Ishikawa (cell line): ENCODE measurements around the gene GOLGA6B.

Experiments used
- RAD21 ChIP-seq: IDR thresholded peaks from 2 replicates; pipeline ENCODE4 v1.6.1; 2012; ENCODE audit warnings: low read depth
- TAF1 ChIP-seq: IDR thresholded peaks from 2 replicates; pipeline ENCODE4 v1.6.1; 2012; ENCODE audit warnings: low read depth, mild to moderate bottlenecking
- YY1 ChIP-seq: IDR thresholded peaks from 2 replicates; pipeline ENCODE4 v1.6.1; 2012; ENCODE audit warnings: low read depth
- TF ChIP-seq, protein P1 (sequence below): IDR thresholded peaks from 2 replicates; pipeline ENCODE4 v1.6.1; 2012

DNA sequence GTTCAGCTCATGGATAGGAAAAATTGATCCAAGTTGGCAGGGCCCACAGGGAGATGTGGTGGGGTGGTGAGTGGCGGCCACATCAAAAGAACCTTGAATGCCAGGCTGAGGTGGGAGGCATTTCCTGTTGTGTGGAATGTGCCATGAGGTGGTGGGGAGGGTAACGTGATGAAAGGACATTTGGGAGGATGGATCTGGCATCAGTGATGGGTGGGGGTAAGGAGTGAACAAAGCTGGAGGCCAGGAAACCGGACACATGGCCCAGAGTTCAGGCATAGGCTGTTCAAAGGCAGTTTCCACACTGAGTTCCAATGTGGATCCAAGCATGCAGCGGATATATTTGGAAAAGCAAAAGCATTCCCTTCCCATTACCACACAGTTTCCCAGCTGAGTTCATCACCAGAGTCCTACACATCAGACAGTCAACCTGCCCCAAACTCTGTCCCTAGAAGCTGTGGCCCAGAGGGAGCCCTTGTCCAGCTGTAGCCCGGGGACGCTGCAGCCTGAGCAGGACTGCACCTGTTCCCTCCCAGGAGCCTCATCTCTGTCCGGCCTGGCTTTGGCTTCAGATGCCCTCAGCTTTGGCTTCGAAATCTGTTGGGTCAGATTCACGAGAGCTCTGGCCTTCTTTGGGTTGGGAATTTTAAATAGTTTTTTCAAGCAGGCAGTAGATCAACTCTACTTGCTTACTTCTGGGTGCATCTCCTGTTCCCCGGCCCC lies 37.8 kb upstream of the GOLGA6B start:
- TF ChIP-seq YY1 (no peak), TAF1 (no peak), RAD21 (no peak)
- TF ChIP-seq, protein P1, sequence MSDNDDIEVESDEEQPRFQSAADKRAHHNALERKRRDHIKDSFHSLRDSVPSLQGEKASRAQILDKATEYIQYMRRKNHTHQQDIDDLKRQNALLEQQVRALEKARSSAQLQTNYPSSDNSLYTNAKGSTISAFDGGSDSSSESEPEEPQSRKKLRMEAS = no peak
